ENCODE measurements around the gene NCOR2.

The NCOR2 gene

GRCh38 chr12:124544311-124544970 is 23.0 kb downstream of the NCOR2 start:
- ATAC-seq (no peak), DNase-seq (no peak)

- ATAC-seq (no peak), DNase-seq (no peak)
Measured at GRCh38 chr12:124543590-124544310, 23.7 kb downstream of the NCOR2 start.

- no peak for DNase-seq
- ATAC-seq, result no peak
Measured at GRCh38 chr12:124543052-124543589, 24.3 kb downstream of the NCOR2 start.

GRCh38 chr12:124542021-124542949 is 25.1 kb downstream of the NCOR2 start:
- no peak for ATAC-seq
- no peak for DNase-seq

- ATAC-seq (no peak), DNase-seq (no peak)
Measured at GRCh38 chr12:124541322-124541721, 26.1 kb downstream of the NCOR2 start.

- ATAC-seq, result no peak
- DNase-seq, result no peak
Measured at GRCh38 chr12:124539084-124540041, 28.0 kb downstream of the NCOR2 start.

GRCh38 chr12:124538194-124539082 is 29.0 kb downstream of the NCOR2 start:
- ATAC-seq (no peak), DNase-seq (no peak)

- DNase-seq (no peak), ATAC-seq (no peak)
Measured at GRCh38 chr12:124537525-124538193, 29.8 kb downstream of the NCOR2 start.

- DNase-seq, result no peak
- ATAC-seq, result no peak
Measured at GRCh38 chr12:124536641-124537040, 30.8 kb downstream of the NCOR2 start.

GRCh38 chr12:124534776-124535740 is 32.4 kb downstream of the NCOR2 start:
- ATAC-seq (no peak), DNase-seq (no peak)

- ATAC-seq (no peak), DNase-seq (no peak)
Measured at GRCh38 chr12:124533456-124533855, 34.0 kb downstream of the NCOR2 start.

GRCh38 chr12:124532967-124533366 is 34.4 kb downstream of the NCOR2 start:
- DNase-seq, result no peak
- no peak for ATAC-seq

- no peak for ATAC-seq
- no peak for DNase-seq
Measured at GRCh38 chr12:124532331-124532750, 35.1 kb downstream of the NCOR2 start.

- DNase-seq (no peak), ATAC-seq (no peak)
Measured at GRCh38 chr12:124531906-124532305, 35.5 kb downstream of the NCOR2 start.

GRCh38 chr12:124531281-124531745 is 36.1 kb downstream of the NCOR2 start:
- no peak for DNase-seq
- no peak for ATAC-seq

- DNase-seq (no peak), ATAC-seq (no peak)
Measured at GRCh38 chr12:124530637-124531263, 36.7 kb downstream of the NCOR2 start.

GRCh38 chr12:124529565-124530276 is 37.7 kb downstream of the NCOR2 start:
- ATAC-seq (no peak), DNase-seq (no peak)

All from stimulated activated naive CD8-positive, alpha-beta T cell treated with anti-CD3 and anti-CD28 coated beads, Interleukin-15, Interleukin-2, amounts not matched to agents 100 U/mL and 50 U/mL, for 24 hours (primary cell).